K562 (cell line): ENCODE results near the gene CPPED1. TPM values are rescaled to one million over a fixed set of nuclear protein-coding genes. Genes with fewer than 3 reads are reported as not detected.
A peak's percentile ranks its signal among the peaks of the same experiment; 100 is the strongest.

Experiments
- ARID1B ChIP-seq: fragments of 450-650 bp; IDR thresholded peaks from 2 replicates; pipeline ENCODE4 v1.6.1; 2016; ENCODE audit warnings: antibody characterized with exemption, mild to moderate bottlenecking, inconsistent platforms
- ARNT ChIP-seq, 2 experiments: fragments of 450-650 bp; IDR thresholded peaks; 2 replicates each; pipeline ENCODE4 v1.6.1; 2016; ENCODE audit warnings: mild to moderate bottlenecking in 1 of 2
- CC2D1A ChIP-seq: fragments of 450-650 bp; IDR thresholded peaks from 2 replicates; pipeline ENCODE4 v1.6.1; 2017; ENCODE audit warnings: mild to moderate bottlenecking
- DEAF1 ChIP-seq: fragments of 450-650 bp; formaldehyde crosslinking; IDR thresholded peaks from 2 replicates; pipeline ENCODE4 v1.4.0; 2020; ENCODE audit warnings: mild to moderate bottlenecking, moderate library complexity
- ETV5 ChIP-seq: sonication (generic); formaldehyde crosslinking; IDR thresholded peaks from 2 replicates; pipeline ENCODE4 v1.4.0; 2020; ENCODE audit warnings: low read depth, mild to moderate bottlenecking, missing genetic modification reagents
- HDAC1 ChIP-seq, 2 experiments: fragments of 450-650 bp; IDR thresholded peaks; 2 replicates each; pipeline ENCODE4 v1.6.1; 2016 to 2017; ENCODE audit warnings: inconsistent platforms in 1 of 2, mild to moderate bottlenecking in 1 of 2, moderate library complexity in 1 of 2
- HES1 ChIP-seq: fragments of 450-650 bp; IDR thresholded peaks from 2 replicates; pipeline ENCODE4 v1.6.1; 2016; ENCODE audit warnings: low read depth, mild to moderate bottlenecking, moderate library complexity
- HNRNPLL ChIP-seq: fragments of 200-400 bp; formaldehyde crosslinking; IDR thresholded peaks from 2 replicates; pipeline ENCODE4 v1.6.1; 2017; ENCODE audit warnings: low read length, low read depth, mild to moderate bottlenecking; ENCODE audit not compliant: poor library complexity, severe bottlenecking
- HOXB6 ChIP-seq: fragments of 250-450 bp; sonication (Bioruptor Pico); IDR thresholded peaks from 2 replicates; pipeline ENCODE4 v1.5.1; 2022; ENCODE audit warnings: mild to moderate bottlenecking, borderline replicate concordance
- MAFG ChIP-seq: fragments of 450-650 bp; conservative IDR thresholded peaks from 2 replicates; pipeline ENCODE4 v1.6.1; 2016; ENCODE audit warnings: missing genetic modification characterization, missing compliant biosample characterization
- MCM2 ChIP-seq: fragments of 450-650 bp; IDR thresholded peaks from 2 replicates; pipeline ENCODE4 v1.6.1; 2017; ENCODE audit warnings: low read depth, mild to moderate bottlenecking
- MIER1 ChIP-seq: fragments of 450-650 bp; IDR thresholded peaks from 2 replicates; pipeline ENCODE4 v1.6.1; 2016; ENCODE audit warnings: antibody characterized with exemption, mild to moderate bottlenecking, low read depth
- NBN ChIP-seq: fragments of 450-650 bp; IDR thresholded peaks from 2 replicates; pipeline ENCODE4 v1.6.1; 2016; ENCODE audit warnings: low read depth, mild to moderate bottlenecking
- NR3C1 ChIP-seq: sonication (generic); formaldehyde crosslinking; IDR thresholded peaks from 2 replicates; pipeline ENCODE4 v1.8.1; 2022; ENCODE audit warnings: missing genetic modification reagents
- POLR2AphosphoS5 ChIP-seq: IDR thresholded peaks from 2 replicates; pipeline ENCODE4 v1.6.1; 2011; ENCODE audit warnings: mild to moderate bottlenecking, low read depth, low read length, moderate library complexity; ENCODE audit not compliant: control insufficient read depth, insufficient read depth
- SMARCA5 ChIP-seq: fragments of 450-650 bp; IDR thresholded peaks from 2 replicates; pipeline ENCODE4 v1.6.1; 2016
- SRSF3 ChIP-seq: fragments of 200-400 bp; formaldehyde crosslinking; IDR thresholded peaks from 2 replicates; pipeline ENCODE4 v1.6.1; 2016; ENCODE audit warnings: mild to moderate bottlenecking, low read length, moderate library complexity; ENCODE audit not compliant: insufficient read depth
- TFAP4 ChIP-seq: sonication (generic); formaldehyde crosslinking; IDR thresholded peaks from 2 replicates; pipeline ENCODE4 v1.8.0; 2022; ENCODE audit warnings: missing genetic modification reagents, mild to moderate bottlenecking, moderate library complexity, borderline replicate concordance
- TRIM25 ChIP-seq: fragments of 450-650 bp; IDR thresholded peaks from 2 replicates; pipeline ENCODE4 v1.7.0; 2016; ENCODE audit warnings: borderline replicate concordance
- YY1 ChIP-seq, 3 experiments: IDR thresholded peaks; 2 replicates each; pipeline ENCODE4 v1.6.1; 2011; ENCODE audit warnings: low read length in 2 of 3, mild to moderate bottlenecking in 2 of 3, moderate library complexity in 2 of 3, borderline replicate concordance in 1 of 3, control low read depth in 1 of 3, low read depth in 1 of 3; ENCODE audit not compliant: insufficient read depth in 3 of 3, insufficient replicate concordance in 2 of 3, control insufficient read depth in 1 of 3, insufficient read length in 1 of 3; ENCODE audit errors: extremely low read depth in 1 of 3
- ZNF121 ChIP-seq: sonication (generic); formaldehyde crosslinking; conservative IDR thresholded peaks from 2 replicates; pipeline ENCODE4 v1.8.0; 2022; ENCODE audit warnings: missing genetic modification reagents
- ZNF217 ChIP-seq: sonication (generic); formaldehyde crosslinking; IDR thresholded peaks from 2 replicates; pipeline ENCODE4 v1.8.0; 2022; ENCODE audit warnings: mild to moderate bottlenecking, missing genetic modification reagents
- ZNF316 ChIP-seq: fragments of 450-650 bp; IDR thresholded peaks from 2 replicates; pipeline ENCODE4 v1.6.1; 2016
- ZNF764 ChIP-seq: fragments of 250-450 bp; sonication (Bioruptor Pico); IDR thresholded peaks from 2 replicates; pipeline ENCODE4 v1.4.0; 2020; ENCODE audit warnings: low read depth, mild to moderate bottlenecking, moderate library complexity
- polyA plus RNA-seq, 8 experiments: library from polyadenylated mRNA; depleted of rRNA in 4 of 8; stranded (reverse) in 5 of 8; unstranded in 3 of 8; fragments of >200 nt; fragmentation: Nextera tagmentation in 2 of 8; fragmentation: Illumina TruSeq in 1 of 8; extraction: Ambion mirVana in 2 of 8; extraction: Trizol in 1 of 8; gene quantifications; 2 replicates each; pipeline versions ENCODE4 v1.2.1 to v1.2.3, GENCODE V29; 2011 to 2014; ENCODE audit warnings: inconsistent platforms in 1 of 8, missing spikeins in 1 of 8
- total RNA-seq, 7 experiments: library from RNA; depleted of rRNA in 6 of 7; stranded (reverse); fragments of >200 nt in 6 of 7; fragmentation: Illumina TruSeq in 2 of 7; extraction: Trizol in 2 of 7; gene quantifications; 2 replicates each; pipeline versions ENCODE4 v1.2.1 to v1.2.3, GENCODE V29; 2011 to 2021; ENCODE audit warnings: low replicate concordance in 1 of 7

Gene CPPED1
- total and polyA plus RNA-seq, 9 of the 15 experiments (the other 6 are each of a cell fraction or from before 2014, with no cell fraction given) = 7.5 to 25.7 (median 16.9) TPM

- TF ChIP-seq NBN = 0 out of 2 replicates have a peak, but pooled peaks have one; percentile 56
- TF ChIP-seq HES1 = no peak
- no peak for TF ChIP-seq ARNT (IDR thresholded peaks at IDR 0.05)
- TF ChIP-seq TRIM25 = no peak
- TF ChIP-seq NR3C1 (CRISPR knock-in tag) = no peak
- TF ChIP-seq ZNF121 (CRISPR knock-in tag) = no peak
- peak; percentile 91 for TF ChIP-seq ARID1B
- 0 out of 2 replicates have a peak, but pooled peaks have one; percentile 17 for TF ChIP-seq TFAP4
- TF ChIP-seq HNRNPLL = no peak
- no peak for TF ChIP-seq ZNF217 (CRISPR knock-in tag)
- TF ChIP-seq ETV5 (CRISPR knock-in tag) = no peak
- no peak for TF ChIP-seq MCM2
- peak in 1 of 2 experiments; percentile 58; a peak in 2 of 4 replicates for TF ChIP-seq HDAC1 (IDR thresholded peaks at IDR 0.05)
- no peak for TF ChIP-seq HOXB6 (CRISPR knock-in tag)
- no peak for TF ChIP-seq MIER1
- TF ChIP-seq MAFG = peak; percentile 55
- no peak for TF ChIP-seq ZNF764 (CRISPR knock-in tag)
- no peak for TF ChIP-seq CC2D1A
- TF ChIP-seq POLR2AphosphoS5 = peak; percentile 47; the same call in 1 of the 2 replicates
- no peak for TF ChIP-seq SRSF3
- peak; percentile 56 for TF ChIP-seq ZNF316
- TF ChIP-seq YY1 (IDR thresholded peaks at IDR 0.05; ENCODE audit: borderline replicate concordance in 1 of 3, control insufficient read depth in 1 of 3, extremely low read depth in 1 of 3, insufficient read depth in 3 of 3, insufficient read length in 1 of 3, insufficient replicate concordance in 2 of 3, low read depth in 1 of 3, low read length in 2 of 3) = no peak
- TF ChIP-seq SMARCA5 = no peak
- no peak for TF ChIP-seq DEAF1 (CRISPR knock-in tag)
Observed at GRCh38 chr16:12612598-12613101, 191.0 kb downstream of the CPPED1 start (continued).
